C4-2B (cell line): ENCODE measurements around the gene SCUBE3.

Experiments
- H3K27ac ChIP-seq: fragments of 450-650 bp; 2 replicates; pipeline ENCODE4 v1.5.1; 2017
- CTCF ChIP-seq: fragments of 450-650 bp; conservative IDR thresholded peaks from 2 replicates; pipeline ENCODE4 v1.5.1; 2017; ENCODE audit warnings: mild to moderate bottlenecking
- ZFX ChIP-seq: fragments of 450-650 bp; IDR thresholded peaks from 2 replicates; pipeline ENCODE4 v1.6.1; 2017

The SCUBE3 gene

GRCh38 chr6:35213824-35214756 lies at the start of gene SCUBE3:
SCUBE3 (plus strand) TSS chr6:35213956; CDS start chr6:35214419, 463 bp downstream.
- H3K27ac ChIP-seq: no peak within 1 kb of the TSS

GRCh38 chr6:35164277-35164676 lies 49.5 kb upstream of the SCUBE3 start:
- no peak overlapping the region for H3K27ac ChIP-seq
- no peak for TF ChIP-seq ZFX
- no peak for TF ChIP-seq CTCF

More at GRCh38 chr6:35213824-35214756, at the start of gene SCUBE3:
- TF ChIP-seq CTCF (no peak), ZFX (no peak)

GRCh38 chr6:35164868-35165267 lies 48.9 kb upstream of the SCUBE3 start:
- peak overlapping the region; percentile 66 for H3K27ac ChIP-seq
- TF ChIP-seq ZFX (no peak), CTCF (no peak)

- no peak for TF ChIP-seq ZFX
- no peak for TF ChIP-seq CTCF
- H3K27ac ChIP-seq: peak overlapping the region; percentile 66
Observed at GRCh38 chr6:35165630-35166071, 48.1 kb upstream of the SCUBE3 start.

- TF ChIP-seq ZFX (no peak), CTCF (no peak)
- H3K27ac ChIP-seq: peak overlapping the region; percentile 66
Observed at GRCh38 chr6:35166116-35166515, 47.6 kb upstream of the SCUBE3 start.

- no peak for TF ChIP-seq CTCF
- TF ChIP-seq ZFX: no peak
- peak overlapping the region; percentile 66 for H3K27ac ChIP-seq
Observed at GRCh38 chr6:35166520-35166919, 47.2 kb upstream of the SCUBE3 start.

- TF ChIP-seq ZFX (no peak), CTCF (no peak)
- H3K27ac ChIP-seq: no peak overlapping the region
Observed at GRCh38 chr6:35167505-35167904, 46.3 kb upstream of the SCUBE3 start.
